CD4-positive, alpha-beta T cell treated with Interleukin-1 beta for 1 hour (primary cell): ENCODE data around the gene SMIM41.

Experiments
- DNase-seq, 2 donors: peaks; one replicate each; pipeline ENCODE4 v3.0.0-alpha.2; 2020 to 2022

SMIM41 gene

GRCh38 chr12:52123487-52124186 lies 44.1 kb downstream of the SMIM41 start:
- no peak for DNase-seq

- DNase-seq: no peak
Observed at GRCh38 chr12:52125476-52125900, 46.0 kb downstream of the SMIM41 start.

GRCh38 chr12:52126050-52126604 lies 46.6 kb downstream of the SMIM41 start:
- no peak for DNase-seq

- no peak for DNase-seq
Observed at GRCh38 chr12:52126605-52127578, 47.4 kb downstream of the SMIM41 start.

- no peak for DNase-seq
Observed at GRCh38 chr12:52127683-52128450, 48.4 kb downstream of the SMIM41 start.

- DNase-seq: no peak
Observed at GRCh38 chr12:52130711-52131110, 51.2 kb downstream of the SMIM41 start.

GRCh38 chr12:52132754-52133161 lies 53.3 kb downstream of the SMIM41 start:
- no peak for DNase-seq

GRCh38 chr12:52137746-52138145 lies 58.2 kb downstream of the SMIM41 start:
- no peak for DNase-seq

GRCh38 chr12:52139147-52139546 lies 59.6 kb downstream of the SMIM41 start:
- DNase-seq: no peak

GRCh38 chr12:52139579-52140062 lies 60.1 kb downstream of the SMIM41 start:
- peak; percentile 17 to 41 for DNase-seq

GRCh38 chr12:52141306-52141705 lies 61.8 kb downstream of the SMIM41 start:
- no peak for DNase-seq

- DNase-seq: no peak
Observed at GRCh38 chr12:52141875-52142274, 62.4 kb downstream of the SMIM41 start.

GRCh38 chr12:52142431-52142830 lies 62.9 kb downstream of the SMIM41 start:
- DNase-seq: no peak

GRCh38 chr12:52144512-52145227 lies 65.2 kb downstream of the SMIM41 start:
- DNase-seq: no peak

- DNase-seq: no peak
Observed at GRCh38 chr12:52145228-52146088, 66.0 kb downstream of the SMIM41 start.

- DNase-seq: no peak
Observed at GRCh38 chr12:52146089-52146821, 66.8 kb downstream of the SMIM41 start.

- no peak for DNase-seq
Observed at GRCh38 chr12:52146822-52147366, 67.4 kb downstream of the SMIM41 start.

- peak in 1 of 2 donors; percentile 72 for DNase-seq
Observed at GRCh38 chr12:52147367-52147963, 68.0 kb downstream of the SMIM41 start.

GRCh38 chr12:52147964-52148463 lies 68.5 kb downstream of the SMIM41 start:
- DNase-seq: no peak
